ENCODE measurements around the gene PPM1G. TPM values are rescaled to one million over a fixed set of nuclear protein-coding genes. Genes with fewer than 3 reads are reported as not detected.

The PPM1G gene
- total and polyA plus RNA-seq, 7 donors: 44.0 to 167 (median 83.4) TPM

- Histone ChIP-seq H3K27ac (peak within 1 kb of the TSS; percentile 77), H3K4me3 (peak within 1 kb of the TSS; percentile 11), H3K36me3 (ENCODE audit: insufficient read depth in 1 of 2, low read depth in 1 of 2) (peaks cover 8 to 78% of the 10 kb centered on the region in 2 donors), H3K27me3 (ENCODE audit: insufficient read depth in 3 of 3, low read length in 2 of 3) (no peaks in the 10 kb centered on the region), H3K4me1 (peaks cover 15% of the 10 kb centered on the region), H3K9me3 (no peaks in the 10 kb centered on the region)
- peak; percentile 21 to 57 for DNase-seq
- ATAC-seq: peak; percentile 47 to 69 (median 54)
- no peak for TF ChIP-seq CTCF (IDR thresholded peaks at IDR 0.05)
- WGBS, 3 donors: 31 to 42% (median 38%) methylated on average over 65 to 80 of the region's 80 CpGs
- intact Hi-C loops (cut with DNase I): no loop called here
Measured at GRCh38 chr2:27441958-27442919, 32.8 kb upstream of the PPM1G start, which contains the start of gene KRTCAP3. Gene KRTCAP3, plus strand, starts transcription at chr2:27442381. Its CDS starts 32 bp downstream, at chr2:27442413.

GRCh38 chr2:27441226-27441926 lies 32.0 kb upstream of the PPM1G start:
- TF ChIP-seq CTCF (IDR thresholded peaks at IDR 0.05): no peak
- WGBS, 3 donors: 78 to 86% (median 80%) methylated on average over 10 of the region's 10 CpGs

GRCh38 chr2:27435628-27436027 lies 26.2 kb upstream of the PPM1G start:
- no peak for TF ChIP-seq CTCF (IDR thresholded peaks at IDR 0.05)
- ATAC-seq: no peak
- no peaks in the 10 kb centered on the region for H3K27me3 ChIP-seq (ENCODE audit: insufficient read depth in 3 of 3, low read length in 2 of 3)
- H3K4me3 ChIP-seq: no peak overlapping the region
- peaks cover 22% of the 10 kb centered on the region for H3K4me1 ChIP-seq
- H3K36me3 ChIP-seq (ENCODE audit: insufficient read depth in 1 of 2, low read depth in 1 of 2): peaks cover 32 to 80% of the 10 kb centered on the region in 2 donors
- WGBS, 3 donors: 87 to 89% (median 88%) methylated on average over 6 of the region's 6 CpGs
- intact Hi-C loops (cut with DNase I): no loop called here
- no peak for DNase-seq
- no peaks in the 10 kb centered on the region for H3K9me3 ChIP-seq
- H3K27ac ChIP-seq: no peak overlapping the region

More at GRCh38 chr2:27441226-27441926, 32.0 kb upstream of the PPM1G start:
- Histone ChIP-seq H3K4me1 (peaks cover 15% of the 10 kb centered on the region), H3K27ac (no peak overlapping the region), H3K36me3 (ENCODE audit: insufficient read depth in 1 of 2, low read depth in 1 of 2) (peaks cover 15 to 83% of the 10 kb centered on the region in 2 donors), H3K4me3 (no peak overlapping the region), H3K27me3 (ENCODE audit: insufficient read depth in 3 of 3, low read length in 2 of 3) (no peaks in the 10 kb centered on the region), H3K9me3 (no peaks in the 10 kb centered on the region)
- ATAC-seq: no peak
- no peak for DNase-seq
- intact Hi-C loops (cut with DNase I): no loop called here

GRCh38 chr2:27431395-27431794 lies 22.0 kb upstream of the PPM1G start:
- Histone ChIP-seq H3K36me3 (ENCODE audit: insufficient read depth in 1 of 2, low read depth in 1 of 2) (peaks cover 19 to 38% of the 10 kb centered on the region in 2 donors), H3K4me3 (no peak overlapping the region), H3K9me3 (no peaks in the 10 kb centered on the region), H3K4me1 (peaks cover 41% of the 10 kb centered on the region), H3K27ac (peak overlapping the region; percentile 98), H3K27me3 (ENCODE audit: insufficient read depth in 3 of 3, low read length in 2 of 3) (no peaks in the 10 kb centered on the region)
- DNase-seq (no peak), ATAC-seq (no peak)
- no peak for TF ChIP-seq CTCF (IDR thresholded peaks at IDR 0.05)
- intact Hi-C loops (cut with DNase I): no loop called here
